SK-N-SH treated with all-trans-retinoic acid at 6 μM for 48 hours (cell line): ENCODE measurements around the gene CEBPB.

ENCODE experiments used
- ATAC-seq: fragments of 200-7000 bp; cut with Tn5 transposase; 3 replicates; pipeline ENCODE4 v1.9.1; 2020; ENCODE audit warnings: mild to moderate bottlenecking, moderate library complexity
- ARNTL ChIP-seq: fragments of 450-650 bp; formaldehyde crosslinking; IDR thresholded peaks from 2 replicates; pipeline ENCODE4 v1.5.0; 2020; ENCODE audit warnings: low read depth, mild to moderate bottlenecking, moderate library complexity, borderline replicate concordance
- BACH2 ChIP-seq: fragments of 250-450 bp; sonication (Bioruptor Pico); IDR thresholded peaks from 2 replicates; pipeline ENCODE4 v1.9.0; 2021; ENCODE audit warnings: mild to moderate bottlenecking, borderline replicate concordance
- CSDC2 ChIP-seq: fragments of 250-450 bp; sonication (Bioruptor Pico); IDR thresholded peaks from 2 replicates; pipeline ENCODE4 v1.5.0; 2020; ENCODE audit warnings: mild to moderate bottlenecking, moderate library complexity
- CSRNP3 ChIP-seq: fragments of 250-450 bp; sonication (Bioruptor Pico); IDR thresholded peaks from 2 replicates; pipeline ENCODE4 v1.5.1; 2021; ENCODE audit warnings: mild to moderate bottlenecking, moderate library complexity
- ESRRG ChIP-seq: fragments of 250-450 bp; sonication (Bioruptor Pico); IDR thresholded peaks from 2 replicates; pipeline ENCODE4 v1.6.1; 2021; ENCODE audit warnings: mild to moderate bottlenecking
- GLIS3 ChIP-seq: fragments of 250-450 bp; sonication (Bioruptor Pico); IDR thresholded peaks from 2 replicates; pipeline ENCODE4 v1.5.0; 2020; ENCODE audit warnings: mild to moderate bottlenecking, moderate library complexity
- ISL1 ChIP-seq: fragments of 250-450 bp; sonication (Bioruptor Pico); IDR thresholded peaks from 2 replicates; pipeline ENCODE4 v2.1.2; 2022; ENCODE audit warnings: mild to moderate bottlenecking, moderate library complexity
- OSR1 ChIP-seq: fragments of 250-450 bp; sonication (Bioruptor Pico); IDR thresholded peaks from 2 replicates; pipeline ENCODE4 v1.8.0; 2022; ENCODE audit warnings: moderate library complexity, mild to moderate bottlenecking, inconsistent platforms
- PPARA ChIP-seq: fragments of 250-450 bp; sonication (Bioruptor Pico); IDR thresholded peaks from 2 replicates; pipeline ENCODE4 v1.5.0; 2020; ENCODE audit warnings: mild to moderate bottlenecking, borderline replicate concordance
- SNAI2 ChIP-seq: fragments of 250-450 bp; sonication (Bioruptor Pico); IDR thresholded peaks from 2 replicates; pipeline ENCODE4 v1.5.0; 2020; ENCODE audit warnings: mild to moderate bottlenecking, moderate library complexity
- TCF4 ChIP-seq: fragments of 250-450 bp; sonication (Bioruptor Pico); IDR thresholded peaks from 2 replicates; pipeline ENCODE4 v1.8.0; 2021; ENCODE audit warnings: mild to moderate bottlenecking, moderate library complexity, borderline replicate concordance
- TOX ChIP-seq: fragments of 250-450 bp; sonication (Bioruptor Pico); IDR thresholded peaks from 2 replicates; pipeline ENCODE4 v1.8.0; 2021; ENCODE audit warnings: mild to moderate bottlenecking, moderate library complexity, borderline replicate concordance
- ZC3H10 ChIP-seq: fragments of 250-450 bp; sonication (Bioruptor Pico); IDR thresholded peaks from 2 replicates; pipeline ENCODE4 v1.5.1; 2021; ENCODE audit warnings: mild to moderate bottlenecking, moderate library complexity
- ZFP3 ChIP-seq: fragments of 250-450 bp; sonication (Bioruptor Pico); IDR thresholded peaks from 2 replicates; pipeline ENCODE4 v1.5.0; 2020; ENCODE audit warnings: mild to moderate bottlenecking, moderate library complexity
- ZFP30 ChIP-seq: fragments of 450-650 bp; formaldehyde crosslinking; IDR thresholded peaks from 2 replicates; pipeline ENCODE4 v1.5.0; 2022; ENCODE audit warnings: mild to moderate bottlenecking, moderate library complexity
- ZNF565 ChIP-seq: fragments of 450-650 bp; formaldehyde crosslinking; conservative IDR thresholded peaks from 2 replicates; pipeline ENCODE4 v1.5.0; 2020; ENCODE audit warnings: low read depth, mild to moderate bottlenecking, moderate library complexity
- ZNF70 ChIP-seq: fragments of 450-650 bp; formaldehyde crosslinking; IDR thresholded peaks from 2 replicates; pipeline ENCODE4 v1.5.0; 2020; ENCODE audit warnings: mild to moderate bottlenecking, moderate library complexity
- ZNF8 ChIP-seq: fragments of 450-650 bp; formaldehyde crosslinking; IDR thresholded peaks from 2 replicates; pipeline ENCODE4 v1.5.0; 2020; ENCODE audit warnings: mild to moderate bottlenecking, moderate library complexity
- TF ChIP-seq, protein P1 (sequence below): fragments of 250-450 bp; sonication (Bioruptor Pico); IDR thresholded peaks from 2 replicates; pipeline ENCODE4 v1.8.0; 2021; ENCODE audit warnings: low read depth, mild to moderate bottlenecking, moderate library complexity, borderline replicate concordance
- TF ChIP-seq, protein P2 (sequence below): fragments of 250-450 bp; sonication (Bioruptor Pico); IDR thresholded peaks from 2 replicates; pipeline ENCODE4 v1.5.0; 2020; ENCODE audit warnings: mild to moderate bottlenecking, moderate library complexity
- TF ChIP-seq, protein P3 (sequence below): fragments of 250-450 bp; sonication (Bioruptor Pico); IDR thresholded peaks from 2 replicates; pipeline ENCODE4 v1.8.0; 2020; ENCODE audit warnings: mild to moderate bottlenecking, moderate library complexity, borderline replicate concordance
- TF ChIP-seq, protein P4 (sequence below): fragments of 250-450 bp; sonication (Bioruptor Pico); IDR thresholded peaks from 2 replicates; pipeline ENCODE4 v1.5.1; 2020; ENCODE audit warnings: low read depth, mild to moderate bottlenecking, moderate library complexity

Gene CEBPB

GRCh38 chr20:50141811-50142561 lies 48.6 kb upstream of the CEBPB start:
- TF ChIP-seq ZC3H10 (CRISPR knock-in tag) = no peak
- no peak for TF ChIP-seq BACH2 (CRISPR knock-in tag)
- no peak for TF ChIP-seq ISL1 (CRISPR knock-in tag)
- TF ChIP-seq TCF4 = no peak
- TF ChIP-seq ESRRG (CRISPR knock-in tag) = no peak
- TF ChIP-seq OSR1 = no peak
- no peak for TF ChIP-seq ZFP30
- TF ChIP-seq TOX (CRISPR knock-in tag) = no peak
- TF ChIP-seq ZNF70 (CRISPR knock-in tag) = no peak
- no peak for ATAC-seq

GRCh38 chr20:50142812-50143211 lies 47.8 kb upstream of the CEBPB start:
- no peak for ATAC-seq
- TF ChIP-seq TOX (CRISPR knock-in tag) (no peak), OSR1 (no peak), CSRNP3 (CRISPR knock-in tag) (no peak), ZNF565 (CRISPR knock-in tag) (no peak), ESRRG (CRISPR knock-in tag) (no peak), ZFP30 (no peak), ISL1 (CRISPR knock-in tag) (no peak), ZFP3 (CRISPR knock-in tag) (no peak), ZNF70 (CRISPR knock-in tag) (no peak), ARNTL (no peak)
- TF ChIP-seq, protein P1, sequence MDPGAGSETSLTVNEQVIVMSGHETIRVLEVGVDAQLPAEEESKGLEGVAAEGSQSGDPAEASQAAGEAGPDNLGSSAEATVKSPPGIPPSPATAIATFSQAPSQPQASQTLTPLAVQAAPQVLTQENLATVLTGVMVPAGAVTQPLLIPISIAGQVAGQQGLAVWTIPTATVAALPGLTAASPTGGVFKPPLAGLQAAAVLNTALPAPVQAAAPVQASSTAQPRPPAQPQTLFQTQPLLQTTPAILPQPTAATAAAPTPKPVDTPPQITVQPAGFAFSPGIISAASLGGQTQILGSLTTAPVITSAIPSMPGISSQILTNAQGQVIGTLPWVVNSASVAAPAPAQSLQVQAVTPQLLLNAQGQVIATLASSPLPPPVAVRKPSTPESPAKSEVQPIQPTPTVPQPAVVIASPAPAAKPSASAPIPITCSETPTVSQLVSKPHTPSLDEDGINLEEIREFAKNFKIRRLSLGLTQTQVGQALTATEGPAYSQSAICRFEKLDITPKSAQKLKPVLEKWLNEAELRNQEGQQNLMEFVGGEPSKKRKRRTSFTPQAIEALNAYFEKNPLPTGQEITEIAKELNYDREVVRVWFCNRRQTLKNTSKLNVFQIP (CRISPR knock-in tag) = no peak
- TF ChIP-seq, all 23 proteins: peak for 0

DNA sequence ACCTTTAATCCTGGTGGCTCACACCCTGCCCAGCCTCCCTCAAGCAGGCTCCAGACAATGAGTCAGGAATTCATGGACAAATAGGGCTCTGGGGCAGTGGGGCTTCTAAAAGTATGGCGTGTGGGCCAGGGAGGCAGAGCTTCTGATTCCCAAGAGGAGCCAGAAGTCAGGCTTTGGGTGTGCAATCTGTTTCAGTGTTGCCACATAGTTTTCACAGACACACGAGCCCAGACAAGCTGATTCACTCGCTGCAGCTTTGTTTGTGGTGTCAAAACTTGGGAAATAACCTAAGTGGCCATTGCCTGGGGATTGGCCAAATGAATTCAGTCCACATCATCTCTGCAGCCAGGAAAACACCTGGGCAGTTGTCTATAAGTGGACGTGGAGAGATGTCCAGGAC lies 46.3 kb upstream of the CEBPB start:
- ATAC-seq = peak; percentile 36; the same call in 1 of the 3 replicates
- TF ChIP-seq ZFP3 (CRISPR knock-in tag) = no peak
- TF ChIP-seq, protein P2, sequence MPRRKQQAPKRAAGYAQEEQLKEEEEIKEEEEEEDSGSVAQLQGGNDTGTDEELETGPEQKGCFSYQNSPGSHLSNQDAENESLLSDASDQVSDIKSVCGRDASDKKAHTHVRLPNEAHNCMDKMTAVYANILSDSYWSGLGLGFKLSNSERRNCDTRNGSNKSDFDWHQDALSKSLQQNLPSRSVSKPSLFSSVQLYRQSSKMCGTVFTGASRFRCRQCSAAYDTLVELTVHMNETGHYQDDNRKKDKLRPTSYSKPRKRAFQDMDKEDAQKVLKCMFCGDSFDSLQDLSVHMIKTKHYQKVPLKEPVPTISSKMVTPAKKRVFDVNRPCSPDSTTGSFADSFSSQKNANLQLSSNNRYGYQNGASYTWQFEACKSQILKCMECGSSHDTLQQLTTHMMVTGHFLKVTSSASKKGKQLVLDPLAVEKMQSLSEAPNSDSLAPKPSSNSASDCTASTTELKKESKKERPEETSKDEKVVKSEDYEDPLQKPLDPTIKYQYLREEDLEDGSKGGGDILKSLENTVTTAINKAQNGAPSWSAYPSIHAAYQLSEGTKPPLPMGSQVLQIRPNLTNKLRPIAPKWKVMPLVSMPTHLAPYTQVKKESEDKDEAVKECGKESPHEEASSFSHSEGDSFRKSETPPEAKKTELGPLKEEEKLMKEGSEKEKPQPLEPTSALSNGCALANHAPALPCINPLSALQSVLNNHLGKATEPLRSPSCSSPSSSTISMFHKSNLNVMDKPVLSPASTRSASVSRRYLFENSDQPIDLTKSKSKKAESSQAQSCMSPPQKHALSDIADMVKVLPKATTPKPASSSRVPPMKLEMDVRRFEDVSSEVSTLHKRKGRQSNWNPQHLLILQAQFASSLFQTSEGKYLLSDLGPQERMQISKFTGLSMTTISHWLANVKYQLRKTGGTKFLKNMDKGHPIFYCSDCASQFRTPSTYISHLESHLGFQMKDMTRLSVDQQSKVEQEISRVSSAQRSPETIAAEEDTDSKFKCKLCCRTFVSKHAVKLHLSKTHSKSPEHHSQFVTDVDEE = no peak
- TF ChIP-seq PPARA (CRISPR knock-in tag) = no peak
- TF ChIP-seq OSR1 = no peak
- TF ChIP-seq ZNF8 = no peak
- no peak for TF ChIP-seq CSDC2
- TF ChIP-seq, protein P3, sequence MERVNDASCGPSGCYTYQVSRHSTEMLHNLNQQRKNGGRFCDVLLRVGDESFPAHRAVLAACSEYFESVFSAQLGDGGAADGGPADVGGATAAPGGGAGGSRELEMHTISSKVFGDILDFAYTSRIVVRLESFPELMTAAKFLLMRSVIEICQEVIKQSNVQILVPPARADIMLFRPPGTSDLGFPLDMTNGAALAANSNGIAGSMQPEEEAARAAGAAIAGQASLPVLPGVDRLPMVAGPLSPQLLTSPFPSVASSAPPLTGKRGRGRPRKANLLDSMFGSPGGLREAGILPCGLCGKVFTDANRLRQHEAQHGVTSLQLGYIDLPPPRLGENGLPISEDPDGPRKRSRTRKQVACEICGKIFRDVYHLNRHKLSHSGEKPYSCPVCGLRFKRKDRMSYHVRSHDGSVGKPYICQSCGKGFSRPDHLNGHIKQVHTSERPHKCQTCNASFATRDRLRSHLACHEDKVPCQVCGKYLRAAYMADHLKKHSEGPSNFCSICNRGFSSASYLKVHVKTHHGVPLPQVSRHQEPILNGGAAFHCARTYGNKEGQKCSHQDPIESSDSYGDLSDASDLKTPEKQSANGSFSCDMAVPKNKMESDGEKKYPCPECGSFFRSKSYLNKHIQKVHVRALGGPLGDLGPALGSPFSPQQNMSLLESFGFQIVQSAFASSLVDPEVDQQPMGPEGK (CRISPR knock-in tag) = no peak
- no peak for TF ChIP-seq SNAI2
- TF ChIP-seq, protein P1 (CRISPR knock-in tag) = no peak
- TF ChIP-seq ZNF70 (CRISPR knock-in tag) = no peak
- TF ChIP-seq, protein P4, sequence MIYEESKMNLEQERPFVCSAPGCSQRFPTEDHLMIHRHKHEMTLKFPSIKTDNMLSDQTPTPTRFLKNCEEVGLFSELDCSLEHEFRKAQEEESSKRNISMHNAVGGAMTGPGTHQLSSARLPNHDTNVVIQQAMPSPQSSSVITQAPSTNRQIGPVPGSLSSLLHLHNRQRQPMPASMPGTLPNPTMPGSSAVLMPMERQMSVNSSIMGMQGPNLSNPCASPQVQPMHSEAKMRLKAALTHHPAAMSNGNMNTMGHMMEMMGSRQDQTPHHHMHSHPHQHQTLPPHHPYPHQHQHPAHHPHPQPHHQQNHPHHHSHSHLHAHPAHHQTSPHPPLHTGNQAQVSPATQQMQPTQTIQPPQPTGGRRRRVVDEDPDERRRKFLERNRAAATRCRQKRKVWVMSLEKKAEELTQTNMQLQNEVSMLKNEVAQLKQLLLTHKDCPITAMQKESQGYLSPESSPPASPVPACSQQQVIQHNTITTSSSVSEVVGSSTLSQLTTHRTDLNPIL (CRISPR knock-in tag) = no peak
- no peak for TF ChIP-seq GLIS3
- no peak for TF ChIP-seq ISL1 (CRISPR knock-in tag)
- TF ChIP-seq TOX (CRISPR knock-in tag) = no peak
- TF ChIP-seq ESRRG (CRISPR knock-in tag) = no peak
- TF ChIP-seq ARNTL = no peak
- no peak for TF ChIP-seq ZC3H10 (CRISPR knock-in tag)
